ENCODE data around the gene NSUN6. TPM values are rescaled to one million over a fixed set of nuclear protein-coding genes. Genes with fewer than 3 reads are reported as not detected.

The NSUN6 gene
- total RNA-seq, 5 donors from 2014 or later (not counting 1 experiment from before 2014, with no cell fraction given): 24.6 to 34.5 (median 32.4) TPM

DNA sequence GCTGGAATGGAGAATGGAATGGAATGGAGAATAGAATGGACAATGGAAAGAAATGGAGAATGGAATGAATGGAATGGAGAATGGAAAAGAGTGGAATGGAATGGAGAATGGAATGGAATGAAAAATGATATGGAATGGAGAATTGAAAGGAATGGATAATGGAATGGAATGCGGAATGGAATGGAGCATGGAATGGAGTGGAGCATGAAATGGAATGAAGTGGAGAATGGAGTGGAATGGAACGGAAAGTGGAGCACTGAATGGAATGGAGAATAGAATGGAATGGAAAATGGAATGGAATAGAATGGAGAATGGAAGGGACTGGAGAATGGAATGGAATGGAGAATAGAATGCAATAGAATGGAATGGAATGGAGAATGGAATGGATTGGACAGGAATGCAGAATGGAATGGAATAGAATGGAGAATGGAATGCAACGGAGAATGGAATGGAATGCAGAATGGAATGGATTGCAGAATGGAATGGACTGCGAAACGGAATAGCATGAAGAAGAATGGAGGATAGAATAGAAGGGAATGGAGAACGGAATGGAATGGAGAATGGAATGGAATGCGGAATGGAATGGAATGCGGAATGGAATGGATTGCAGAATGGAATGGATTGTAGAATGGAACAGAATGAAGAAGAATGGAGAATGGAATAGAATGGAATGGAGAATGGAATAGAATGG lies 89.4 kb downstream of the NSUN6 start:
- Histone ChIP-seq H3K27me3 (replicated peaks in 1 of 2; ENCODE audit: control insufficient read depth in 2 of 2, extremely low read depth in 1 of 2, insufficient read depth in 2 of 2, low read length in 1 of 2) (no peaks in the 10 kb centered on the region), H3K4me1 (ENCODE audit: control insufficient read depth in 1 of 2, extremely low read depth in 1 of 2, insufficient read depth in 2 of 2, low read length in 2 of 2) (no peaks in the 10 kb centered on the region), H3K36me3 (ENCODE audit: control insufficient read depth in 2 of 2, extremely low read depth in 1 of 2, insufficient read depth in 1 of 2, low read length in 1 of 2) (peaks cover 0 to 7% of the 10 kb centered on the region in 2 donors), H3K27ac (ENCODE audit: low read length) (no peak overlapping the region), H3K9me3 (peaks cover 18% of the 10 kb centered on the region), H3K4me3 (ENCODE audit: control insufficient read depth in 1 of 2, extremely low read depth in 1 of 2, low read length in 1 of 2) (no peak overlapping the region)
- ChIA-PET CTCF (no interaction called here), POLR2A (no interaction called here)
- Mint-ChIP-seq H3K36me3 (no peaks in the 10 kb centered on the region), H3K27ac (no peak overlapping the region), H3K27me3 (no peaks in the 10 kb centered on the region), H3K9me3 (no peaks in the 10 kb centered on the region), H3K4me3 (no peak overlapping the region), H3K4me1 (no peaks in the 10 kb centered on the region)
- DNase-seq: no peak
- WGBS (ENCODE audit: insufficient coverage): 98% methylated on average over 8 of the region's 8 CpGs
- ATAC-seq (replicated peaks in 1 of 4): no peak

DNA sequence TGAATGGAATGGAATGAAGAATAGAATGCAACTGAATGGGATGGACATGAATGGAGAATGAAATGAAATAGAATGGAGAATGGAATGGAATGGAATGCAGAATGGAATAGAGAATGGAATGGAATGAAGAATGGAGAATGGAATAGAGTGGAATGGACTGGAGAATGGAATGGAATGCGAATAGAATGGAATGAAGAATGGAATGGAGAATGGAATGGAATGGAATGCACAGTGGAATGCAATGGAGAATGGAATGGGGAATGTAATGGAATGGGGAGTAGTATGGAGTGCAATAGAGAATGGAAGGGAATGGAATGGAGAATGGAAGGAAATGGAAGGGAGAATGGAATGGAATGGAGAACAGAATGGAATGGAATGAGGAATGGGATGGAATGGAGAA lies 93.4 kb downstream of the NSUN6 start:
- Histone ChIP-seq H3K27me3 (replicated peaks in 1 of 2; ENCODE audit: control insufficient read depth in 2 of 2, extremely low read depth in 1 of 2, insufficient read depth in 2 of 2, low read length in 1 of 2) (no peaks in the 10 kb centered on the region), H3K36me3 (ENCODE audit: control insufficient read depth in 2 of 2, extremely low read depth in 1 of 2, insufficient read depth in 1 of 2, low read length in 1 of 2) (peaks cover 0 to 32% of the 10 kb centered on the region in 2 donors), H3K27ac (ENCODE audit: low read length) (no peak overlapping the region), H3K4me3 (ENCODE audit: control insufficient read depth in 1 of 2, extremely low read depth in 1 of 2, low read length in 1 of 2) (no peak overlapping the region), H3K4me1 (ENCODE audit: control insufficient read depth in 1 of 2, extremely low read depth in 1 of 2, insufficient read depth in 2 of 2, low read length in 2 of 2) (no peaks in the 10 kb centered on the region), H3K9me3 (peaks cover 11% of the 10 kb centered on the region)
- H3K4me3 Mint-ChIP-seq: no peak overlapping the region
- no peaks in the 10 kb centered on the region for H3K9me3 Mint-ChIP-seq
- CTCF ChIA-PET: no interaction called here
- ATAC-seq (replicated peaks in 1 of 4): no peak
- H3K4me1 Mint-ChIP-seq: no peaks in the 10 kb centered on the region
- 100% methylated on average over 1 of the region's 1 CpG for WGBS (ENCODE audit: insufficient coverage)
- H3K27ac Mint-ChIP-seq: no peak overlapping the region
- no peaks in the 10 kb centered on the region for H3K36me3 Mint-ChIP-seq
- POLR2A ChIA-PET: no interaction called here
- DNase-seq: no peak
- no peaks in the 10 kb centered on the region for H3K27me3 Mint-ChIP-seq

DNA sequence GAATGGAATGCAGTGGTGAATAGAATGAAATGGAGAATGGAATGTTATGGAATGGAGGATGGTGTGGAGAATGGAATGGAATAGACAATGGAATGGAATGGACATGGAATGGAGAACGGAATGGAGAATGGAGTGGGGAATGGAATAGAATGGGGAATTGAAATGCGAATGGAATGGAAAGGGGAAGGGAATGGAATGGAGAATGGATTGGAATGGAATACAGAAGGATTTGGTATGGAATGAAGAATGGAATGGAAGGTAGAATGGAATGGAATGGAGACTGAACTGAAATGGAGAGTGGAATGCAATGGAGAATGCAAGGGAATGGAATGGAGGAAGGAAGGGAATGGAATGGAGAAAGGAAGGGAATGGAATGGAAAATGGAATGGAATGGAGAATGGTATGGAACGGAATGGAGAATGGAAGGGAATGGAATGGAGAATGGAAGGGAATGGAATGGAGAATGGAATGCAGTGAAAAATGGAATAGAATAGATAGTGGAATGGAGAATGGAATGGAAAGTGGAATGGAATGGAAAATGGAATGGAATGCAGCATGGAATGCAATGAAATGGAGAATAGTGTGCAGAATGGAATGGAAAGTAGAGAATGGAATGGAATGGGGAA lies 94.8 kb downstream of the NSUN6 start:
- ATAC-seq (replicated peaks in 1 of 4) (no peak), DNase-seq (no peak)
- Histone ChIP-seq H3K36me3 (ENCODE audit: control insufficient read depth in 2 of 2, extremely low read depth in 1 of 2, insufficient read depth in 1 of 2, low read length in 1 of 2) (peaks cover 0 to 34% of the 10 kb centered on the region in 2 donors), H3K4me1 (ENCODE audit: control insufficient read depth in 1 of 2, extremely low read depth in 1 of 2, insufficient read depth in 2 of 2, low read length in 2 of 2) (no peaks in the 10 kb centered on the region), H3K27me3 (replicated peaks in 1 of 2; ENCODE audit: control insufficient read depth in 2 of 2, extremely low read depth in 1 of 2, insufficient read depth in 2 of 2, low read length in 1 of 2) (no peaks in the 10 kb centered on the region), H3K4me3 (ENCODE audit: control insufficient read depth in 1 of 2, extremely low read depth in 1 of 2, low read length in 1 of 2) (no peak overlapping the region), H3K27ac (ENCODE audit: low read length) (no peak overlapping the region), H3K9me3 (peaks cover 10% of the 10 kb centered on the region)
- H3K9me3 Mint-ChIP-seq: no peaks in the 10 kb centered on the region
- H3K36me3 Mint-ChIP-seq: peaks cover 3% of the 10 kb centered on the region
- CTCF ChIA-PET: no interaction called here
- POLR2A ChIA-PET: no interaction called here
- no peaks in the 10 kb centered on the region for H3K4me1 Mint-ChIP-seq
- H3K4me3 Mint-ChIP-seq: no peak overlapping the region
- H3K27ac Mint-ChIP-seq: no peak overlapping the region
- 100% methylated on average over 3 of the region's 3 CpGs for WGBS (ENCODE audit: insufficient coverage)
- no peaks in the 10 kb centered on the region for H3K27me3 Mint-ChIP-seq

DNA sequence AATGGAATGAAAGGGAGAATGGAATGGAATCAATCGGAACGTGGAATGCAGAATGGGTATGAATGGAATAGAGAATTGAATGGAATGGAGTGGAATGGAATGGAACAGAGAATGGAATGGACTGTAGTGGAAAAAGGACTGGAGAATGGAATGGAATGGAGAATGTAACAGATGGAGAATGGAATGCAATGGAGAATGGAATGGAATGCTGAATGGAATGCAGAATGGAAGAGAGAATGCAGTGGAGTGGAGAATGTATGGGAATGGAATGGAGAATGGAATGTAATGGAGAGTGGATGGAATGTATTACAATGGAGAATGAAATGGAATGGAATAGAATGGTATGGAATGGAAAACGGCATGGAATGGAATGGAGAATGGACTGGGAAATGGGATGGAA lies 96.9 kb downstream of the NSUN6 start:
- peaks cover 0 to 39% of the 10 kb centered on the region in 2 donors for H3K36me3 ChIP-seq (ENCODE audit: control insufficient read depth in 2 of 2, extremely low read depth in 1 of 2, insufficient read depth in 1 of 2, low read length in 1 of 2)
- peaks cover 10% of the 10 kb centered on the region for H3K9me3 ChIP-seq
- ChIA-PET CTCF (no interaction called here), POLR2A (no interaction called here)
- H3K36me3 Mint-ChIP-seq: peaks cover 17% of the 10 kb centered on the region
- 96% methylated on average over 3 of the region's 3 CpGs for WGBS (ENCODE audit: insufficient coverage)
- H3K4me1 ChIP-seq (ENCODE audit: control insufficient read depth in 1 of 2, extremely low read depth in 1 of 2, insufficient read depth in 2 of 2, low read length in 2 of 2): no peaks in the 10 kb centered on the region
- H3K27me3 ChIP-seq (replicated peaks in 1 of 2; ENCODE audit: control insufficient read depth in 2 of 2, extremely low read depth in 1 of 2, insufficient read depth in 2 of 2, low read length in 1 of 2): no peaks in the 10 kb centered on the region
- H3K27ac Mint-ChIP-seq: no peak overlapping the region
- no peaks in the 10 kb centered on the region for H3K4me1 Mint-ChIP-seq
- ATAC-seq (replicated peaks in 1 of 4) (no peak), DNase-seq (no peak)
- H3K4me3 Mint-ChIP-seq: no peak overlapping the region
- H3K9me3 Mint-ChIP-seq: no peaks in the 10 kb centered on the region
- H3K4me3 ChIP-seq (ENCODE audit: control insufficient read depth in 1 of 2, extremely low read depth in 1 of 2, low read length in 1 of 2): no peak overlapping the region
- no peaks in the 10 kb centered on the region for H3K27me3 Mint-ChIP-seq
- H3K27ac ChIP-seq (ENCODE audit: low read length): no peak overlapping the region

DNA sequence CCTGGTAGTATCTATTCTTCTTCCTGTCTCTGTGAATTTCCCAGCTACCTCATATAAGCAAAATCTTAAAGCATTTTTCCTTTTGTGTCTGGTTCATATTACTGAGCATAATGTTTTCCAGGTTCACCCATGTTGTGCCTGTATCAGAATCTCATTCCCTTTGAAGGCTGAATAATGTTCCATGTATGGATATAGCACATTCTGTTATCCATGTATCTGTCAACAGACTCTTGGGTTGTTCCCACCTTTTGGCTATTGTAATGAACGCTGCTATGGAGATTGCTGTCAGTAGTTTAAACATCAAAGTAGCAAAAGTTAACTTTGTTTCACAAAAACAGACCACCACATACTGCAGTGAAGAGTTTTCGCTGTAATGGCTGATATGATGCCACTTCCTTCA lies 99.9 kb downstream of the NSUN6 start:
- CTCF ChIA-PET: interaction anchor here in 1 of 2 donors (0.9 kb wide), 1 partner anchor 9 kb away, joined by 3 read pairs; no protein-coding TSS in a partner anchor
- Histone ChIP-seq H3K27ac (ENCODE audit: low read length) (no peak overlapping the region), H3K4me1 (ENCODE audit: control insufficient read depth in 1 of 2, extremely low read depth in 1 of 2, insufficient read depth in 2 of 2, low read length in 2 of 2) (no peaks in the 10 kb centered on the region), H3K4me3 (ENCODE audit: control insufficient read depth in 1 of 2, extremely low read depth in 1 of 2, low read length in 1 of 2) (no peak overlapping the region), H3K9me3 (no peaks in the 10 kb centered on the region), H3K27me3 (replicated peaks in 1 of 2; ENCODE audit: control insufficient read depth in 2 of 2, extremely low read depth in 1 of 2, insufficient read depth in 2 of 2, low read length in 1 of 2) (no peaks in the 10 kb centered on the region), H3K36me3 (ENCODE audit: control insufficient read depth in 2 of 2, extremely low read depth in 1 of 2, insufficient read depth in 1 of 2, low read length in 1 of 2) (peaks cover 0 to 27% of the 10 kb centered on the region in 2 donors)
- WGBS (ENCODE audit: insufficient coverage): no CpG with 5 or more reads among the region's 2 CpGs
- no peak for DNase-seq
- no peaks in the 10 kb centered on the region for H3K4me1 Mint-ChIP-seq
- peaks cover 40% of the 10 kb centered on the region for H3K36me3 Mint-ChIP-seq
- no peak for ATAC-seq (replicated peaks in 1 of 4)
- POLR2A ChIA-PET: no interaction called here
- H3K9me3 Mint-ChIP-seq: no peaks in the 10 kb centered on the region
- H3K27me3 Mint-ChIP-seq: no peaks in the 10 kb centered on the region
- H3K4me3 Mint-ChIP-seq: no peak overlapping the region
- H3K27ac Mint-ChIP-seq: no peak overlapping the region

DNA sequence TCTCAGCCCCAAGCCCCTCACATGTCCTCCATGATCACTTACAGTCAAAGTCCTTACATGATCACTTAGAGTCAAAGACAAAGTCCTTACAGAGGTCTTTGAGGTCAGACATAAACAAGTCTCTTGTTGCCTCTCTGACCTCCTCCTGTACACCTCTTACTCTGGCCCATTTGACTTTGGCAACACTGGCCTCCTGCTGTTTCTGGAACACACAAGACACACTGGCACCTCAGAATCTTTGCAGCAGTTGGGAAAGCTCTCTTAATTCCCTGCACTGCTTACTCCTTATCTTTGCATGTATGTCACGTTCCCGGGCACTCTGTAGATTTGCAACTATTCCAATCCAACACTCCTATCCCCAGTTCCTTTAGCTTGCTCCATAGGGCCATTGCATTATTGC lies 102.3 kb downstream of the NSUN6 start:
- Mint-ChIP-seq H3K36me3 (peaks cover 58% of the 10 kb centered on the region), H3K4me3 (no peak overlapping the region), H3K4me1 (no peaks in the 10 kb centered on the region), H3K27ac (no peak overlapping the region), H3K27me3 (no peaks in the 10 kb centered on the region), H3K9me3 (no peaks in the 10 kb centered on the region)
- peaks cover 4 to 26% of the 10 kb centered on the region in 2 donors for H3K36me3 ChIP-seq (ENCODE audit: control insufficient read depth in 2 of 2, extremely low read depth in 1 of 2, insufficient read depth in 1 of 2, low read length in 1 of 2)
- POLR2A ChIA-PET: interaction anchor here in 1 of 2 donors (0.6 kb wide), 1 partner anchor 25 kb away, joined by 3 read pairs; no protein-coding TSS in a partner anchor
- ATAC-seq (replicated peaks in 1 of 4) (no peak), DNase-seq (no peak)
- no peak overlapping the region for H3K27ac ChIP-seq (ENCODE audit: low read length)
- H3K9me3 ChIP-seq: no peaks in the 10 kb centered on the region
- WGBS (ENCODE audit: insufficient coverage): 93% methylated on average over 2 of the region's 2 CpGs
- H3K27me3 ChIP-seq (replicated peaks in 1 of 2; ENCODE audit: control insufficient read depth in 2 of 2, extremely low read depth in 1 of 2, insufficient read depth in 2 of 2, low read length in 1 of 2): no peaks in the 10 kb centered on the region
- H3K4me1 ChIP-seq (ENCODE audit: control insufficient read depth in 1 of 2, extremely low read depth in 1 of 2, insufficient read depth in 2 of 2, low read length in 2 of 2): no peaks in the 10 kb centered on the region
- H3K4me3 ChIP-seq (ENCODE audit: control insufficient read depth in 1 of 2, extremely low read depth in 1 of 2, low read length in 1 of 2): no peak overlapping the region
- CTCF ChIA-PET: no interaction called here
